OCI-LY1 (cell line): ENCODE data around the gene CD101.

Experiments used
- H2AFZ ChIP-seq: fragments of 200-600 bp; sonication (generic), shearing (Covaris generic); 2 replicates; pipeline ENCODE4 v1.6.0; 2014; ENCODE audit warnings: antibody characterized with exemption, mild to moderate bottlenecking, low read length
- H3F3A ChIP-seq: fragments of 200-600 bp; sonication (generic), shearing (Covaris generic); 2 replicates; pipeline ENCODE4 v1.6.0; 2014; ENCODE audit warnings: mild to moderate bottlenecking, antibody characterized with exemption, low read length, moderate library complexity; ENCODE audit not compliant: insufficient read depth
- H3K27ac ChIP-seq: fragments of 200-600 bp; sonication (generic); 2 replicates; pipeline ENCODE4 v1.5.1; 2014; ENCODE audit warnings: low read length, mixed run types, mild to moderate bottlenecking, low read depth; ENCODE audit not compliant: poor library complexity, severe bottlenecking
- H3K27me3 ChIP-seq: fragments of 200-600 bp; sonication (generic); 2 replicates; pipeline ENCODE4 v1.6.0; 2014; ENCODE audit warnings: antibody characterized with exemption, mild to moderate bottlenecking, low read length, moderate library complexity; ENCODE audit not compliant: insufficient read depth
- H3K36me3 ChIP-seq: fragments of 200-600 bp; sonication (generic); 2 replicates; pipeline ENCODE4 v1.6.1; 2014; ENCODE audit warnings: mild to moderate bottlenecking, antibody characterized with exemption, low read length, moderate library complexity, mixed read lengths; ENCODE audit not compliant: insufficient read depth
- H3K4me1 ChIP-seq: fragments of 200-600 bp; sonication (generic); 2 replicates; pipeline ENCODE4 v1.5.1; 2014; ENCODE audit warnings: mild to moderate bottlenecking, low read length, moderate library complexity; ENCODE audit not compliant: insufficient read depth, severe bottlenecking
- H3K4me2 ChIP-seq: fragments of 200-600 bp; sonication (generic), shearing (Covaris generic); 2 replicates; pipeline ENCODE4 v1.6.1; 2014; ENCODE audit warnings: low read length
- H3K4me3 ChIP-seq: fragments of 200-600 bp; sonication (generic); 2 replicates; pipeline ENCODE4 v1.5.1; 2014; ENCODE audit warnings: low read length, low read depth, mild to moderate bottlenecking, mixed read lengths; ENCODE audit not compliant: poor library complexity, severe bottlenecking
- H3K79me2 ChIP-seq: fragments of 200-600 bp; shearing (Covaris generic); 2 replicates; pipeline ENCODE4 v1.6.1; 2016; ENCODE audit warnings: mixed run types, low read length, mixed read lengths; ENCODE audit not compliant: insufficient read depth
- H3K9ac ChIP-seq: fragments of 200-600 bp; sonication (generic), shearing (Covaris generic); 2 replicates; pipeline ENCODE4 v1.6.1; 2014; ENCODE audit warnings: mild to moderate bottlenecking, low read length, mixed read lengths
- H3K9me2 ChIP-seq: fragments of 200-600 bp; sonication (generic), shearing (Covaris generic); 2 replicates; pipeline ENCODE4 v1.6.1; 2014; ENCODE audit warnings: low read depth, mild to moderate bottlenecking, low read length, mixed read lengths
- H3K9me3 ChIP-seq: fragments of 200-600 bp; shearing (Covaris generic); 2 replicates; pipeline ENCODE4 v1.6.1; 2014; ENCODE audit warnings: low read length, mixed read lengths
- H4K20me1 ChIP-seq: fragments of 200-600 bp; sonication (generic), shearing (Covaris generic); 2 replicates; pipeline ENCODE4 v1.6.0; 2016; ENCODE audit warnings: mild to moderate bottlenecking, low read length; ENCODE audit not compliant: insufficient read depth
- EZH2 ChIP-seq: fragments of 200-600 bp; sonication (generic), shearing (Covaris generic); IDR thresholded peaks from 2 replicates; pipeline ENCODE4 v1.8.0; 2017; ENCODE audit warnings: borderline replicate concordance, mixed run types, mild to moderate bottlenecking, antibody characterized with exemption, low read length, moderate library complexity, mixed read lengths
- TF ChIP-seq, protein P1 (sequence below): fragments of 200-600 bp; sonication (generic), shearing (Covaris generic); IDR thresholded peaks from 2 replicates; pipeline ENCODE4 v1.5.1; 2017; ENCODE audit warnings: mild to moderate bottlenecking, antibody characterized with exemption, low read length, moderate library complexity, mixed read lengths

The CD101 gene

DNA sequence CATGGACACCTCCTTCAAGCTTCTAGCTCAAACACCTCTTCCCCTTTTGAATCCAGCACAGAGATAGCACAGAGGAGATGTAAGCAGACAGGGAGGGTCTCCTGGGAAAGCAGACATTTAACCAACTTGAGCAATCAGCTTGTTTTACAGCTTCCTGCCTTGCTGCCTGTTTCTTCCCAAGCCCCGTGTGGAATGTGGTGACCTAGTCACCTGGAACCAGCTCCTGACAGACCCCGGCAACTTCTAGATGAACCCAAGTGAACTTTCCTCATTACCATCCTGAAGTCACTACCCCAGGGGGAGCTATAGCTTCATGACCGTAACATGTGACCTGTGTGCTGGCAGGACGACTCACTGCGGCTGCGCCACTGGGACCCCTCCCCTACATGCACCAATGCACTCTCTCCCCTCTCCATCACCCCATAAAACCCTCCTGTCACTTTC is 34.5 kb downstream of the CD101 start:
- H4K20me1 ChIP-seq = no peaks in the 10 kb centered on the region
- H3K27ac ChIP-seq = no peak overlapping the region
- no peaks in the 10 kb centered on the region for H3K79me2 ChIP-seq
- H3F3A ChIP-seq = no peaks in the 10 kb centered on the region
- no peaks in the 10 kb centered on the region for H3K4me1 ChIP-seq
- no peaks in the 10 kb centered on the region for H3K36me3 ChIP-seq
- no peak overlapping the region for H2AFZ ChIP-seq
- no peak overlapping the region for H3K9ac ChIP-seq
- H3K9me3 ChIP-seq = no peaks in the 10 kb centered on the region
- H3K4me2 ChIP-seq = no peak overlapping the region
- no peaks in the 10 kb centered on the region for H3K27me3 ChIP-seq
- no peaks in the 10 kb centered on the region for H3K9me2 ChIP-seq
- no peak overlapping the region for H3K4me3 ChIP-seq
- TF ChIP-seq EZH2 = no peak
- TF ChIP-seq, protein P1, sequence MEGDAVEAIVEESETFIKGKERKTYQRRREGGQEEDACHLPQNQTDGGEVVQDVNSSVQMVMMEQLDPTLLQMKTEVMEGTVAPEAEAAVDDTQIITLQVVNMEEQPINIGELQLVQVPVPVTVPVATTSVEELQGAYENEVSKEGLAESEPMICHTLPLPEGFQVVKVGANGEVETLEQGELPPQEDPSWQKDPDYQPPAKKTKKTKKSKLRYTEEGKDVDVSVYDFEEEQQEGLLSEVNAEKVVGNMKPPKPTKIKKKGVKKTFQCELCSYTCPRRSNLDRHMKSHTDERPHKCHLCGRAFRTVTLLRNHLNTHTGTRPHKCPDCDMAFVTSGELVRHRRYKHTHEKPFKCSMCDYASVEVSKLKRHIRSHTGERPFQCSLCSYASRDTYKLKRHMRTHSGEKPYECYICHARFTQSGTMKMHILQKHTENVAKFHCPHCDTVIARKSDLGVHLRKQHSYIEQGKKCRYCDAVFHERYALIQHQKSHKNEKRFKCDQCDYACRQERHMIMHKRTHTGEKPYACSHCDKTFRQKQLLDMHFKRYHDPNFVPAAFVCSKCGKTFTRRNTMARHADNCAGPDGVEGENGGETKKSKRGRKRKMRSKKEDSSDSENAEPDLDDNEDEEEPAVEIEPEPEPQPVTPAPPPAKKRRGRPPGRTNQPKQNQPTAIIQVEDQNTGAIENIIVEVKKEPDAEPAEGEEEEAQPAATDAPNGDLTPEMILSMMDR = no peak

DNA sequence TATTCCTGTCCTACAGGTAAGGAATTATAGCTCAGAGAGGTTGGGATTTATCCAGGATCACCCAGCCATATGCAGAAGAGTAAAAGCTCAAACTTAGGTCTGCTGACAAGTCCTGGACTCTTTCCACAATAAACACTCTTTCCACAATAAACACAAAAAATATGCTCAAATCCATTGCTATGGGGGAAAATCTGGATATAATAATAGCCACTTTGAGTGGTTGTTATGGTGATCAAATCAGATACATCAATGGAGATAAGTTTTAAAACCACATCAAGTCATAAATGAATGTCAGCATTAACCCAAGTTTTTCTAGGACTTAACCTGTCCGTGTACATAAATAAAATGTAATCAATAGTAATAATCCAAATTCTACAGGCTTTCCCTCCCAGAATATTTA is 36.2 kb downstream of the CD101 start:
- Histone ChIP-seq H4K20me1 (no peaks in the 10 kb centered on the region), H3K79me2 (no peaks in the 10 kb centered on the region), H3F3A (no peaks in the 10 kb centered on the region), H3K36me3 (no peaks in the 10 kb centered on the region; the same call in 1 of the 2 replicates), H3K4me3 (no peak overlapping the region), H3K9ac (no peak overlapping the region), H3K27ac (no peak overlapping the region), H3K4me2 (no peak overlapping the region), H3K9me2 (no peaks in the 10 kb centered on the region), H3K4me1 (no peaks in the 10 kb centered on the region), H2AFZ (no peak overlapping the region), H3K27me3 (no peaks in the 10 kb centered on the region), H3K9me3 (no peaks in the 10 kb centered on the region)
- no peak for TF ChIP-seq EZH2
- TF ChIP-seq, protein P1 = no peak

DNA sequence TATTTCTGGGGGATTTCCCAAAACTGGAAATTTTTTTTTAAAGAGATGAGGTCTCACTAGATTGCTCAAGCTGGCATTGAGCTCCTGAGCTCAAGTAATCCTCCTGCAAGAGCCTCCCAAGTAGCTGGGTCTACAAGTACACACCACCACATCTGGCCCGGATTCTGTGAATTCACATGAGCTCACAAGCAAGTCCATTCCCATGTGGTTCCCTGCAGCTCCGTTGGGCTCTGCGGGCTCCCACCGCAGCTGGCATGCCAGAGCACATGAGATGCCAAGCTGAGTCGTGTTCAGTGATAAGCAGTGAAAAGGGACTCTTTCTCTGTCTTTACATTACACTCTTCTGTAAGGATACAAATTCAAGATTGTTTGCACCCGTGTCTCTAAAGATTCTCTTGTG is 36.7 kb downstream of the CD101 start:
- Histone ChIP-seq H3K4me2 (no peak overlapping the region), H3K27ac (no peak overlapping the region), H3K79me2 (no peaks in the 10 kb centered on the region), H3K27me3 (no peaks in the 10 kb centered on the region), H2AFZ (no peak overlapping the region), H3K9ac (no peak overlapping the region), H3K9me2 (no peaks in the 10 kb centered on the region), H3K4me1 (no peaks in the 10 kb centered on the region), H3K9me3 (no peaks in the 10 kb centered on the region), H4K20me1 (no peaks in the 10 kb centered on the region), H3K36me3 (no peaks in the 10 kb centered on the region; the same call in 1 of the 2 replicates), H3F3A (no peaks in the 10 kb centered on the region), H3K4me3 (no peak overlapping the region)
- no peak for TF ChIP-seq EZH2
- TF ChIP-seq, protein P1 = no peak
